Suprapubic skin (tissue), 4 donors: Measurements from ENCODE around the gene USO1. TPM values are rescaled to one million over a fixed set of nuclear protein-coding genes. Genes with fewer than 3 reads are reported as not detected.
A peak's percentile ranks its signal among the peaks of the same experiment; 100 is the strongest.

Experiments used
- DNase-seq, 2 donors: peaks; one replicate each; pipeline ENCODE4 v3.0.0-alpha.2; 2019; ENCODE audit warnings: low spot score in 2 of 2
- H3K27ac ChIP-seq: fragments of 200-600 bp; sonication (generic); one replicate; pipeline ENCODE4 v1.5.1; 2019
- H3K27me3 ChIP-seq: fragments of 200-600 bp; sonication (generic); one replicate; pipeline ENCODE4 v1.5.1; 2019
- H3K36me3 ChIP-seq: fragments of 200-600 bp; sonication (generic); one replicate; pipeline ENCODE4 v1.5.1; 2019
- H3K4me1 ChIP-seq: fragments of 200-600 bp; sonication (generic); one replicate; pipeline ENCODE4 v1.5.1; 2019
- H3K4me3 ChIP-seq: fragments of 200-600 bp; sonication (generic); one replicate; pipeline ENCODE4 v1.5.1; 2019; ENCODE audit warnings: mild to moderate bottlenecking
- H3K9me3 ChIP-seq: fragments of 200-600 bp; sonication (generic); one replicate; pipeline ENCODE4 v1.5.1; 2019
- EP300 ChIP-seq: sonication (generic); formaldehyde crosslinking; IDR thresholded peaks from one replicate; pipeline ENCODE4 v1.6.1; 2017; ENCODE audit warnings: antibody characterized with exemption
- POLR2A ChIP-seq, 2 donors: fragments of 450-650 bp; IDR thresholded peaks; one replicate each; pipeline ENCODE4 v1.6.1; 2017; ENCODE audit warnings: antibody characterized with exemption in 2 of 2, mild to moderate bottlenecking in 2 of 2, moderate library complexity in 2 of 2
- POLR2AphosphoS5 ChIP-seq, 3 donors: sonication (generic); formaldehyde crosslinking; IDR thresholded peaks; one replicate each; pipeline ENCODE4 v1.6.1; 2017; ENCODE audit warnings: antibody characterized with exemption in 3 of 3
- WGBS: methylation state at CpG from one replicate; pipeline ENCODE4 v1.1.5; 2018; 5-methylcytosine and 5-hydroxymethylcytosine counted together
- total RNA-seq, 4 donors: library from RNA; depleted of rRNA; stranded (reverse); fragments of >200 nt; gene quantifications; one replicate each; pipeline ENCODE4 v1.1.0, GENCODE V29; 2016
- TF ChIP-seq, protein P1 (sequence below), 2 donors: fragments of 200-600 bp in 1 of 2; fragments of 450-650 bp in 1 of 2; sonication (generic) in 1 of 2; IDR thresholded peaks; one replicate each; pipeline ENCODE4 v1.5.1; 2016 to 2019; ENCODE audit warnings: antibody characterized with exemption in 2 of 2, mild to moderate bottlenecking in 1 of 2, moderate library complexity in 1 of 2

USO1 gene, protein sequence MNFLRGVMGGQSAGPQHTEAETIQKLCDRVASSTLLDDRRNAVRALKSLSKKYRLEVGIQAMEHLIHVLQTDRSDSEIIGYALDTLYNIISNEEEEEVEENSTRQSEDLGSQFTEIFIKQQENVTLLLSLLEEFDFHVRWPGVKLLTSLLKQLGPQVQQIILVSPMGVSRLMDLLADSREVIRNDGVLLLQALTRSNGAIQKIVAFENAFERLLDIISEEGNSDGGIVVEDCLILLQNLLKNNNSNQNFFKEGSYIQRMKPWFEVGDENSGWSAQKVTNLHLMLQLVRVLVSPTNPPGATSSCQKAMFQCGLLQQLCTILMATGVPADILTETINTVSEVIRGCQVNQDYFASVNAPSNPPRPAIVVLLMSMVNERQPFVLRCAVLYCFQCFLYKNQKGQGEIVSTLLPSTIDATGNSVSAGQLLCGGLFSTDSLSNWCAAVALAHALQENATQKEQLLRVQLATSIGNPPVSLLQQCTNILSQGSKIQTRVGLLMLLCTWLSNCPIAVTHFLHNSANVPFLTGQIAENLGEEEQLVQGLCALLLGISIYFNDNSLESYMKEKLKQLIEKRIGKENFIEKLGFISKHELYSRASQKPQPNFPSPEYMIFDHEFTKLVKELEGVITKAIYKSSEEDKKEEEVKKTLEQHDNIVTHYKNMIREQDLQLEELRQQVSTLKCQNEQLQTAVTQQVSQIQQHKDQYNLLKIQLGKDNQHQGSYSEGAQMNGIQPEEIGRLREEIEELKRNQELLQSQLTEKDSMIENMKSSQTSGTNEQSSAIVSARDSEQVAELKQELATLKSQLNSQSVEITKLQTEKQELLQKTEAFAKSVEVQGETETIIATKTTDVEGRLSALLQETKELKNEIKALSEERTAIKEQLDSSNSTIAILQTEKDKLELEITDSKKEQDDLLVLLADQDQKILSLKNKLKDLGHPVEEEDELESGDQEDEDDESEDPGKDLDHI
- total RNA-seq, result 10 to 100 TPM; 46.8 to 61.1 (median 55.2) TPM

DNA sequence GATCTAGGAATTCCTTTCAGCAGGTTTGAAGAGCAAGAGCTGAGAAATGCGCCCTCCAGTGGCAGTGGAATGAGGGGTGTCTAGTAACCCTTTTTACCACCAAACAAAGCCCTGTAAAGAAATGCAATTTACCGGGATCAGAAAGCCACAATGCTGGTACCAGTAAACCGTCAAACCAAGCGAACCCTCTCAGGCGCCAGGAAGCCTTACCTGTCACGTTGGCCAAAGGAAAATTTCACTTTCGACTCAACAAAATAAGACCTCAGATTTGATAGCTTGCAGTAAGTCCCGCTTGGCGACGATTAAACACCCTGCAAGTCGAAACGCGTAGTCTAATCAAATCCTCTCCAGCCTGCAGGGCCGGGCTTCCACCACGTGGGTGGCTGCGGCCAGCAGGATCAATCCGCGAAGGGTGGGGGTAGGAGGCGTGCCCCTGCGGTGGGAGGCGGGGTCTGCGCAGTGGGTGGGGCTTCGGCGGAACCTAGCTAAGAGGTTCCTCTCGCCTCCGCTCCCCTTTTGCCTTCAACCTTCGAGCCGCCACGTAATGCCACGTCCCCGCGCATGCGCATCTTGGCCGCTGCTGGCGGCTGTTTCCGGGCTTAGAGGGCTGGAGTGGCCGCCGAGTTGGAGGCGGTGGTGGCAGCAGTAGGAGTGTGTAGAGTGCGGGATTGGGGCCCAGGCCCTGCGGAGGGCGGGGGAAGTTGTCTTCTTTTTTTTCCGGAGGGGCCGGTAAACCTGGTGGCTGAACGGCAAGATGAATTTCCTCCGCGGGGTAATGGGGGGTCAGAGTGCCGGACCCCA, at the start of gene USO1:
Gene USO1 (plus strand): TSS at position 512 of the 801 bp plus-strand sequence. CDS start 243 bp downstream, at position 755.
- TF ChIP-seq EP300 (no peak), POLR2AphosphoS5 (IDR thresholded peaks at IDR 0.05) (peak; percentile 82 to 89 (median 85)), POLR2A (IDR thresholded peaks at IDR 0.05) (peak; percentile 76 to 96)
- TF ChIP-seq, protein P1, sequence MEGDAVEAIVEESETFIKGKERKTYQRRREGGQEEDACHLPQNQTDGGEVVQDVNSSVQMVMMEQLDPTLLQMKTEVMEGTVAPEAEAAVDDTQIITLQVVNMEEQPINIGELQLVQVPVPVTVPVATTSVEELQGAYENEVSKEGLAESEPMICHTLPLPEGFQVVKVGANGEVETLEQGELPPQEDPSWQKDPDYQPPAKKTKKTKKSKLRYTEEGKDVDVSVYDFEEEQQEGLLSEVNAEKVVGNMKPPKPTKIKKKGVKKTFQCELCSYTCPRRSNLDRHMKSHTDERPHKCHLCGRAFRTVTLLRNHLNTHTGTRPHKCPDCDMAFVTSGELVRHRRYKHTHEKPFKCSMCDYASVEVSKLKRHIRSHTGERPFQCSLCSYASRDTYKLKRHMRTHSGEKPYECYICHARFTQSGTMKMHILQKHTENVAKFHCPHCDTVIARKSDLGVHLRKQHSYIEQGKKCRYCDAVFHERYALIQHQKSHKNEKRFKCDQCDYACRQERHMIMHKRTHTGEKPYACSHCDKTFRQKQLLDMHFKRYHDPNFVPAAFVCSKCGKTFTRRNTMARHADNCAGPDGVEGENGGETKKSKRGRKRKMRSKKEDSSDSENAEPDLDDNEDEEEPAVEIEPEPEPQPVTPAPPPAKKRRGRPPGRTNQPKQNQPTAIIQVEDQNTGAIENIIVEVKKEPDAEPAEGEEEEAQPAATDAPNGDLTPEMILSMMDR (IDR thresholded peaks at IDR 0.05), result peak; percentile 39 to 71
- WGBS, result 0% methylated on average over 26 of the region's 48 CpGs
- no peaks in the 10 kb centered on the region for H3K27me3 ChIP-seq
- peak within 1 kb of the TSS; percentile 99 for H3K27ac ChIP-seq
- H3K9me3 ChIP-seq, result no peaks in the 10 kb centered on the region
- peak; percentile 99 for DNase-seq
- peak within 1 kb of the TSS; percentile 99 for H3K4me3 ChIP-seq
- H3K36me3 ChIP-seq, result no peaks in the 10 kb centered on the region
- H3K4me1 ChIP-seq, result peaks cover 46% of the 10 kb centered on the region

DNA sequence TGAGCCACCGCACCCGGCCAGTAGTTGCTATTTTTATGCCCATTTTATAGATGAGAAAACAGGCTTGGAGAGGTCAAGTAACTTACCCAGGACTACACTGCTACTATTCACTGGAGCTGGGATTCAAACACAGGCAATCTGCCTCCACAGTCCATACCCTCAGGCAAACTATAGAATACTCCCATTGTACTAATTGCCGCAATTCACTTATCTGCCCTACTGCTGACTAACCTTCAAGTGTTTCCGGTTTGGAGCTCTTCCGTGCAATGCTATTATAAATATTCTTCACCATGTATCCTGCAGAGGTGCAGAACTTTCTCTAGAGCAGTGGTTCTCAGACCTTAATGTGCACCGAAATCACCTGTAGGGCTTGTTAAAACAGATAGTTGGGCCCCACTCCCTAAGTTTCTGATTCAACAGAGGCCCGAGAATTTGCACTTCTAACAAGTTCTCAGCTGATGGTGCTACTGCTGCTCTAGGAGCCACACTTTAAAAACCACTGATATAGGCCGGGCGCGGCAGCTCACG, 49.3 kb upstream of the USO1 start:
- Histone ChIP-seq H3K4me1 (peaks cover 29% of the 10 kb centered on the region), H3K36me3 (no peaks in the 10 kb centered on the region), H3K4me3 (no peak overlapping the region), H3K9me3 (no peaks in the 10 kb centered on the region), H3K27ac (no peak overlapping the region), H3K27me3 (no peaks in the 10 kb centered on the region)
- 86% methylated on average over 11 of the region's 11 CpGs for WGBS
- no peak for TF ChIP-seq EP300
- TF ChIP-seq POLR2A (IDR thresholded peaks at IDR 0.05), result no peak
- TF ChIP-seq POLR2AphosphoS5 (IDR thresholded peaks at IDR 0.05), result no peak
- TF ChIP-seq, protein P1 (IDR thresholded peaks at IDR 0.05), result no peak
- DNase-seq, result no peak

DNA sequence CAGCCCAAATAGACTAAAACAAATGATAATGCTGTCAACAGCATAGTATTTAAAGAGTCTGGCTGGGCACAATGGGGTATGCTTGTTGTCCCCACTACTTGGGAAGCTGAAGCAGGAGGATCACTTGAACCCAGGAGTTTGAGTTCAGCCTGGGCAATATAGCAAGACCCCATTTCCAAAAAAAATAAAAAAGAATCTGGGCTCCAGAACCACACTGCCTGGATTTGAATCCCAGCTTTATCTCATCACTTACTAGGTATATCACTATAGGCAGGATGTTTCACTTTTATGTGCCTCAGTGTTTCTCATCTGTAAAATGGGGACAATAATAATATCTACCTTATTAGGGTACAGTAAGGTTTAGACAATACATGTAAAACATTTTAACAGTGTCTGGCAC, 45.9 kb upstream of the USO1 start:
- H3K9me3 ChIP-seq, result no peaks in the 10 kb centered on the region
- no peak for DNase-seq
- H3K4me1 ChIP-seq, result peaks cover 8% of the 10 kb centered on the region
- H3K27ac ChIP-seq, result no peak overlapping the region
- H3K36me3 ChIP-seq, result no peaks in the 10 kb centered on the region
- TF ChIP-seq, protein P1 (IDR thresholded peaks at IDR 0.05), result no peak
- no peak for TF ChIP-seq EP300
- no peak for TF ChIP-seq POLR2AphosphoS5 (IDR thresholded peaks at IDR 0.05)
- TF ChIP-seq POLR2A (IDR thresholded peaks at IDR 0.05), result no peak
- no peak overlapping the region for H3K4me3 ChIP-seq
- H3K27me3 ChIP-seq, result no peaks in the 10 kb centered on the region

DNA sequence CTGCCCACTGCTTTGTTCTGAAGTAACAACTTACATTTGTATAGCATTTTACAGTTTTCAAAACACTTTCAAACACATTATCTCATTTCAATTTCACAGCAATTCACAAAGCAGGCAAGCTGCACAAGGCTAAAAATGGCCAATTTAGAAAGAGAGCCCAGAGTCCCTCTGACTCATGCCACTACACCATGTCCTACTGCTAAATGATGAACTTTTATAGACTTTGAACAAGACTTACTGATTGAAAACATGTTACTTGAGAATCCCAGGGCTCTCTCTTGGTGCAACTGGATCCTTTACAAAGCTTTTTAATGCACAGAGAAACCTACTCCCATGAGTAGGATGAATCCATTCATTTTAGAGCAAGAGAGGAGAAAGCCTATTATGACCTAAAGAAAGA, 45.4 kb upstream of the USO1 start:
- Histone ChIP-seq H3K27me3 (no peaks in the 10 kb centered on the region), H3K4me3 (no peak overlapping the region), H3K27ac (no peak overlapping the region), H3K9me3 (no peaks in the 10 kb centered on the region), H3K4me1 (peaks cover 4% of the 10 kb centered on the region), H3K36me3 (no peaks in the 10 kb centered on the region)
- TF ChIP-seq POLR2AphosphoS5 (IDR thresholded peaks at IDR 0.05) (no peak), EP300 (no peak), POLR2A (IDR thresholded peaks at IDR 0.05) (no peak)
- TF ChIP-seq, protein P1 (IDR thresholded peaks at IDR 0.05), result no peak
- no peak for DNase-seq
